ENCODE data around the gene TBC1D9.
A peak's percentile ranks its signal among the peaks of the same experiment; 100 is the strongest.

TBC1D9 gene

GRCh38 chr4:140756319-140757231 is at the start of gene TBC1D9 (continued):
- peak; percentile 94 for TF ChIP-seq SP7 (tag by site-specific recombination; IDR thresholded peaks at IDR 0.05)
- TF ChIP-seq, protein P1, sequence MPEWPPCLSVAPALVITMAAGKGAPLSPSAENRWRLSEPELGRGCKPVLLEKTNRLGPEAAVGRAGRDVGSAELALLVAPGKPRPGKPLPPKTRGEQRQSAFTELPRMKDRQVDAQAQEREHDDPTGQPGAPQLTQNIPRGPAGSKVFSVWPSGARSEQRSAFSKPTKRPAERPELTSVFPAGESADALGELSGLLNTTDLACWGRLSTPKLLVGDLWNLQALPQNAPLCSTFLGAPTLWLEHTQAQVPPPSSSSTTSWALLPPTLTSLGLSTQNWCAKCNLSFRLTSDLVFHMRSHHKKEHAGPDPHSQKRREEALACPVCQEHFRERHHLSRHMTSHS (tag by site-specific recombination; IDR thresholded peaks at IDR 0.05) = no peak
- no peak for TF ChIP-seq ZNF510 (tag by site-specific recombination; IDR thresholded peaks at IDR 0.05; ENCODE audit: insufficient replicate concordance)
- TF ChIP-seq ZNF677 (tag by site-specific recombination; IDR thresholded peaks at IDR 0.05) = no peak
- TF ChIP-seq RBAK (tag by site-specific recombination; IDR thresholded peaks at IDR 0.05) = no peak
- peak; percentile 87 for TF ChIP-seq ZBTB6 (tag by site-specific recombination; IDR thresholded peaks at IDR 0.05)
- peak; percentile 74 for TF ChIP-seq WT1 (tag by site-specific recombination; IDR thresholded peaks at IDR 0.05)
- TF ChIP-seq IKZF3 (tag by site-specific recombination; IDR thresholded peaks at IDR 0.05) = peak; percentile 99
- TF ChIP-seq ZNF155 (tag by site-specific recombination; IDR thresholded peaks at IDR 0.05) = no peak
- TF ChIP-seq ZNF157 (tag by site-specific recombination; IDR thresholded peaks at IDR 0.05) = no peak
- TF ChIP-seq KLF10 (tag by site-specific recombination; IDR thresholded peaks at IDR 0.05) = peak; percentile 89
- peak; percentile 94 for TF ChIP-seq SCRT2 (tag by site-specific recombination; IDR thresholded peaks at IDR 0.05)
- no peak for TF ChIP-seq YY2 (tag by site-specific recombination; IDR thresholded peaks at IDR 0.05)
- TF ChIP-seq ZNF146 (tag by site-specific recombination; IDR thresholded peaks at IDR 0.05) = no peak
- TF ChIP-seq, protein P2, sequence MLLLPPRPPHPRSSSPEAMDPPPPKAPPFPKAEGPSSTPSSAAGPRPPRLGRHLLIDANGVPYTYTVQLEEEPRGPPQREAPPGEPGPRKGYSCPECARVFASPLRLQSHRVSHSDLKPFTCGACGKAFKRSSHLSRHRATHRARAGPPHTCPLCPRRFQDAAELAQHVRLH (tag by site-specific recombination; IDR thresholded peaks at IDR 0.05) = no peak
- TF ChIP-seq PRDM1 (tag by site-specific recombination; IDR thresholded peaks at IDR 0.05) = peak; percentile 77
- no peak for TF ChIP-seq ZNF610 (tag by site-specific recombination; IDR thresholded peaks at IDR 0.05; ENCODE audit: borderline replicate concordance)
- TF ChIP-seq KLF17 (tag by site-specific recombination; IDR thresholded peaks at IDR 0.05) = peak; percentile 94
- no peak for TF ChIP-seq ZBTB1 (tag by site-specific recombination; IDR thresholded peaks at IDR 0.05)
- no peak for TF ChIP-seq ZNF621 (tag by site-specific recombination; IDR thresholded peaks at IDR 0.05)
- peak; percentile 25; the same call in 1 of the 2 replicates for TF ChIP-seq BCL6B (tag by site-specific recombination; IDR thresholded peaks at IDR 0.05)
- TF ChIP-seq OVOL3 (tag by site-specific recombination; IDR thresholded peaks at IDR 0.05) = no peak
- peak; percentile 75 for TF ChIP-seq GLIS1 (tag by site-specific recombination; IDR thresholded peaks at IDR 0.05)
- no peak; the same call in 1 of the 2 replicates for TF ChIP-seq ZNF121 (tag by site-specific recombination; IDR thresholded peaks at IDR 0.05)
- no peak for TF ChIP-seq ZNF544 (tag by site-specific recombination; IDR thresholded peaks at IDR 0.05)
- peak; percentile 54; the same call in 1 of the 2 replicates for TF ChIP-seq ZNF223 (tag by site-specific recombination; IDR thresholded peaks at IDR 0.05)
- TF ChIP-seq ZNF24 (tag by site-specific recombination; IDR thresholded peaks at IDR 0.05) = peak; percentile 79; the same call in 1 of the 2 replicates
- no peak for TF ChIP-seq ZNF202 (tag by site-specific recombination; IDR thresholded peaks at IDR 0.05; ENCODE audit: borderline replicate concordance)
- TF ChIP-seq ZEB2 (tag by site-specific recombination; IDR thresholded peaks at IDR 0.05) = peak; percentile 95
- TF ChIP-seq ZNF664 (tag by site-specific recombination; IDR thresholded peaks at IDR 0.05) = no peak
- TF ChIP-seq, protein P3, sequence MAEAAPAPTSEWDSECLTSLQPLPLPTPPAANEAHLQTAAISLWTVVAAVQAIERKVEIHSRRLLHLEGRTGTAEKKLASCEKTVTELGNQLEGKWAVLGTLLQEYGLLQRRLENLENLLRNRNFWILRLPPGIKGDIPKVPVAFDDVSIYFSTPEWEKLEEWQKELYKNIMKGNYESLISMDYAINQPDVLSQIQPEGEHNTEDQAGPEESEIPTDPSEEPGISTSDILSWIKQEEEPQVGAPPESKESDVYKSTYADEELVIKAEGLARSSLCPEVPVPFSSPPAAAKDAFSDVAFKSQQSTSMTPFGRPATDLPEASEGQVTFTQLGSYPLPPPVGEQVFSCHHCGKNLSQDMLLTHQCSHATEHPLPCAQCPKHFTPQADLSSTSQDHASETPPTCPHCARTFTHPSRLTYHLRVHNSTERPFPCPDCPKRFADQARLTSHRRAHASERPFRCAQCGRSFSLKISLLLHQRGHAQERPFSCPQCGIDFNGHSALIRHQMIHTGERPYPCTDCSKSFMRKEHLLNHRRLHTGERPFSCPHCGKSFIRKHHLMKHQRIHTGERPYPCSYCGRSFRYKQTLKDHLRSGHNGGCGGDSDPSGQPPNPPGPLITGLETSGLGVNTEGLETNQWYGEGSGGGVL (tag by site-specific recombination; IDR thresholded peaks at IDR 0.05) = peak; percentile 57
- TF ChIP-seq, protein P4, sequence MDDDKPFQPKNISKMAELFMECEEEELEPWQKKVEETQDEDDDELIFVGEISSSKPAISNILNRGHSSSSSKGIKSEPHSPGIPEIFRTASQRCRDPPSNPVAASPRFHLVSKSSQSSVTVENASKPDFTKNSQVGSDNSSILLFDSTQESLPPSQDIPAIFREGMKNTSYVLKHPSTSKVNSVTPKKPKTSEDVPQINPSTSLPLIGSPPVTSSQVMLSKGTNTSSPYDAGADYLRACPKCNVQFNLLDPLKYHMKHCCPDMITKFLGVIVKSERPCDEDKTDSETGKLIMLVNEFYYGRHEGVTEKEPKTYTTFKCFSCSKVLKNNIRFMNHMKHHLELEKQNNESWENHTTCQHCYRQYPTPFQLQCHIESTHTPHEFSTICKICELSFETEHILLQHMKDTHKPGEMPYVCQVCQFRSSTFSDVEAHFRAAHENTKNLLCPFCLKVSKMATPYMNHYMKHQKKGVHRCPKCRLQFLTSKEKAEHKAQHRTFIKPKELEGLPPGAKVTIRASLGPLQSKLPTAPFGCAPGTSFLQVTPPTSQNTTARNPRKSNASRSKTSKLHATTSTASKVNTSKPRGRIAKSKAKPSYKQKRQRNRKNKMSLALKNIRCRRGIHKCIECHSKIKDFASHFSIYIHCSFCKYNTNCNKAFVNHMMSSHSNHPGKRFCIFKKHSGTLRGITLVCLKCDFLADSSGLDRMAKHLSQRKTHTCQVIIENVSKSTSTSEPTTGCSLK (tag by site-specific recombination; IDR thresholded peaks at IDR 0.05) = no peak

All from HEK293 (cell line).